ENCODE results near the gene TMEM41B. TPM values are rescaled to one million over a fixed set of nuclear protein-coding genes. Genes with fewer than 3 reads are reported as not detected.

TMEM41B gene
- total and polyA plus RNA-seq, 2 of the 4 experiments (the other 2 are of a cell fraction): 20.8 to 21.5 TPM

DNA sequence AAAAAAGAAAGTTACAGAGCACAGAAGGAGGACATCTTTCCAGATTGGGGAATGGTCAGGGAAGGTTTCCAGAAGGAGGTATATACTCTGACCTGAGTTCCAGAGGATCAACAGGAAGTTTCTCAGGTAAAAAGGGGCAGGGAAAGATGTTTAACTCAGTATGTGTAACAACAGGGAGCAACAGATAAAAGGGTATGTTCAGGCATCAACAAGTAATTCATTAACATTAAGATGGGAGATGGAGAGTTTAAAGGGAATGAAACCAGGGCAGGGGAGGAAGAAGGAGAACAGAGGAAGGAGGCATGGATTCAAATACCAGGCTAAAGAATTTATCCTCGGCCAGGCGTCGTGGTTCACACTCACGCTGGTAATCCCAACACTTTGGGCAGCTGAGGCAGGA is 46.7 kb downstream of the TMEM41B start:
- no peaks in the 10 kb centered on the region for H3K27me3 ChIP-seq (ENCODE audit: control insufficient read depth, insufficient read depth, low read length)
- no peak overlapping the region for H3K4me2 ChIP-seq (ENCODE audit: low read depth, low read length)
- peaks cover 6% of the 10 kb centered on the region for H3K4me1 ChIP-seq (ENCODE audit: control insufficient read depth, insufficient read depth, low read length)
- peaks cover 3 to 14% of the 10 kb centered on the region in 2 experiments; a peak in 3 of 4 replicates for H3K79me1 ChIP-seq (ENCODE audit: low read depth in 1 of 2, low read length in 2 of 2)
- no peak overlapping the region for H2BK15ac ChIP-seq (ENCODE audit: low read depth, low read length)
- no peak overlapping the region for H4K91ac ChIP-seq (ENCODE audit: insufficient read depth, low read depth, low read length)
- no peak overlapping the region for H3K4me3 ChIP-seq (ENCODE audit: insufficient read depth, low read depth, low read length)
- H3K14ac ChIP-seq (replicated peaks; ENCODE audit: low read depth, low read length): no peak overlapping the region
- no peak overlapping the region for H3K4ac ChIP-seq (ENCODE audit: low read depth, low read length)
- H2AK5ac ChIP-seq (ENCODE audit: low read depth, low read length): no peak overlapping the region
- dilution Hi-C loops (cut with HindIII; ENCODE audit: low sequenced_read_pairs, unreplicated experiment): no loop called here
- no peak overlapping the region for H4K5ac ChIP-seq (ENCODE audit: low read depth, low read length)
- intact Hi-C loops (cut with micrococcal nuclease): loop anchor here (10.0 kb wide), 1 partner anchor 237 kb away; no protein-coding TSS in a partner anchor
- no peak overlapping the region for H2BK5ac ChIP-seq (ENCODE audit: low read depth, low read length, poor library complexity, severe bottlenecking)
- no peaks in the 10 kb centered on the region for H3K36me3 ChIP-seq (ENCODE audit: control insufficient read depth, insufficient read depth, low read length)
- DNase-seq: no peak
- ATAC-seq (ENCODE audit: low read depth): no peak
- H2BK120ac ChIP-seq (ENCODE audit: low read depth, low read length): no peak overlapping the region
- H4K8ac ChIP-seq (ENCODE audit: low read depth in 2 of 2, low read length in 2 of 2): no peak overlapping the region
- no peak overlapping the region for H3K23ac ChIP-seq (ENCODE audit: low read depth, low read length)
- no peak overlapping the region for H3K27ac ChIP-seq (ENCODE audit: insufficient read depth, low read length)
- no peak overlapping the region for H3K18ac ChIP-seq (ENCODE audit: low read depth, low read length)
- in situ Hi-C loops (cut with MboI; ENCODE audit: low sequenced_read_pairs): no loop called here
- 75% methylated on average over 4 of the region's 4 CpGs; no CpG with 5 or more reads in 1 of the 2 experiments for WGBS, 2 experiments (ENCODE audit: extremely low coverage in 2 of 2, insufficient read length in 1 of 2)
- POLR2A ChIA-PET (ENCODE audit: unreplicated experiment): no interaction called here
- TF ChIP-seq RCOR1 (IDR thresholded peaks at IDR 0.05; ENCODE audit: insufficient replicate concordance, low read length) (no peak), RFX5 (IDR thresholded peaks at IDR 0.05; ENCODE audit: low read depth, low read length) (no peak), CHD1 (IDR thresholded peaks at IDR 0.05; ENCODE audit: low read depth, low read length) (no peak), CEBPB (IDR thresholded peaks at IDR 0.05; ENCODE audit: low read depth, low read length) (no peak), MAFK (IDR thresholded peaks at IDR 0.05; ENCODE audit: low read depth, low read length) (no peak), RAD21 (IDR thresholded peaks at IDR 0.05; ENCODE audit: low read length) (no peak), MXI1 (IDR thresholded peaks at IDR 0.05; ENCODE audit: borderline replicate concordance, low read depth, low read length) (no peak), SMC3 (IDR thresholded peaks at IDR 0.05; ENCODE audit: low read depth, low read length) (no peak), NFE2L2 (IDR thresholded peaks at IDR 0.05; ENCODE audit: low read depth, low read length) (no peak), BHLHE40 (IDR thresholded peaks at IDR 0.05; ENCODE audit: low read depth, low read length) (no peak), FOS (IDR thresholded peaks at IDR 0.05; ENCODE audit: low read depth, low read length) (no peak), MAZ (IDR thresholded peaks at IDR 0.05; ENCODE audit: borderline replicate concordance, low read depth, low read length) (no peak), POLR2A (IDR thresholded peaks at IDR 0.05; ENCODE audit: low read depth, low read length) (no peak)
- TF ChIP-seq, protein P1, sequence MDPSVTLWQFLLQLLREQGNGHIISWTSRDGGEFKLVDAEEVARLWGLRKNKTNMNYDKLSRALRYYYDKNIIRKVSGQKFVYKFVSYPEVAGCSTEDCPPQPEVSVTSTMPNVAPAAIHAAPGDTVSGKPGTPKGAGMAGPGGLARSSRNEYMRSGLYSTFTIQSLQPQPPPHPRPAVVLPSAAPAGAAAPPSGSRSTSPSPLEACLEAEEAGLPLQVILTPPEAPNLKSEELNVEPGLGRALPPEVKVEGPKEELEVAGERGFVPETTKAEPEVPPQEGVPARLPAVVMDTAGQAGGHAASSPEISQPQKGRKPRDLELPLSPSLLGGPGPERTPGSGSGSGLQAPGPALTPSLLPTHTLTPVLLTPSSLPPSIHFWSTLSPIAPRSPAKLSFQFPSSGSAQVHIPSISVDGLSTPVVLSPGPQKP (IDR thresholded peaks at IDR 0.05; ENCODE audit: borderline replicate concordance, low read depth, low read length): no peak
- TF ChIP-seq, protein P2, sequence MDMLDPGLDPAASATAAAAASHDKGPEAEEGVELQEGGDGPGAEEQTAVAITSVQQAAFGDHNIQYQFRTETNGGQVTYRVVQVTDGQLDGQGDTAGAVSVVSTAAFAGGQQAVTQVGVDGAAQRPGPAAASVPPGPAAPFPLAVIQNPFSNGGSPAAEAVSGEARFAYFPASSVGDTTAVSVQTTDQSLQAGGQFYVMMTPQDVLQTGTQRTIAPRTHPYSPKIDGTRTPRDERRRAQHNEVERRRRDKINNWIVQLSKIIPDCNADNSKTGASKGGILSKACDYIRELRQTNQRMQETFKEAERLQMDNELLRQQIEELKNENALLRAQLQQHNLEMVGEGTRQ (IDR thresholded peaks at IDR 0.05; ENCODE audit: low read depth, low read length): no peak
- H3K9ac ChIP-seq (ENCODE audit: low read depth, low read length): no peak overlapping the region
- H3K9me1 ChIP-seq (ENCODE audit: insufficient read depth, low read length): peaks cover 3% of the 10 kb centered on the region; the same call in 1 of the 2 replicates
- peaks cover 8% of the 10 kb centered on the region; the same call in 1 of the 2 replicates for H4K20me1 ChIP-seq (ENCODE audit: insufficient read depth, low read length)
- no peak overlapping the region for H2BK20ac ChIP-seq (ENCODE audit: low read depth, low read length)
- BruUV-seq (replicated peaks): no TSS peak
- CTCF ChIA-PET: no interaction called here
- H3K9me3 ChIP-seq (ENCODE audit: control insufficient read depth, insufficient read depth, low read length): no peaks in the 10 kb centered on the region
- no peak overlapping the region for H3K56ac ChIP-seq (ENCODE audit: extremely low read depth, insufficient read depth, low read length)
- H2AFZ ChIP-seq (replicated peaks; ENCODE audit: low read length, poor library complexity): no peak overlapping the region
- H2AK9ac ChIP-seq (replicated peaks; ENCODE audit: low read depth, low read length, poor library complexity): no peak overlapping the region
